Ramos (cell line): ENCODE data around the gene AP3D1.

Experiments used
- in situ Hi-C: fragments of 300-500 bp; cut with MboI; formaldehyde crosslinking; loops from one replicate; pipeline ENCODE4 v1.14.3; 2022; ENCODE audit warnings: low sequenced_read_pairs; ENCODE audit not compliant: unreplicated experiment

The AP3D1 gene

DNA sequence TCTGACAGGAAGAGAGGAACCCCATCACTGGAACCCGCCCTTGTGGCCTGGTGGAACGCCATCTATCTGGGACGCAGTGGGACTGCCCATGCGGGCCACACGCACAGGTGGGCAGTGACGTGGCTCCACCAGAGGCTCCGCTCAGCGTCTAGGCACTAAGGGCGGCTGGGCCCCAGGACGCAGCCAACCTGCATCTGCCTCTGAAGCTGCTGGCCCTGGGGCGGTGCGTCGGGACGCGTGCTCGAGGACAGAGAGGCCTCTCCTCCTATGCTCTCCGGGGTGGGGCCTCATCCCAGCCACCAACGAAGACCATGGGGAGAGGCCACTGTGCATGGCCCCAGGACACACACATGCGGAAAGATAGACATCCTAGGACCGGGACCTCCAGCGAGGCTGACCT lies 36.5 kb downstream of the AP3D1 start:
- in situ Hi-C loops = no loop called here

DNA sequence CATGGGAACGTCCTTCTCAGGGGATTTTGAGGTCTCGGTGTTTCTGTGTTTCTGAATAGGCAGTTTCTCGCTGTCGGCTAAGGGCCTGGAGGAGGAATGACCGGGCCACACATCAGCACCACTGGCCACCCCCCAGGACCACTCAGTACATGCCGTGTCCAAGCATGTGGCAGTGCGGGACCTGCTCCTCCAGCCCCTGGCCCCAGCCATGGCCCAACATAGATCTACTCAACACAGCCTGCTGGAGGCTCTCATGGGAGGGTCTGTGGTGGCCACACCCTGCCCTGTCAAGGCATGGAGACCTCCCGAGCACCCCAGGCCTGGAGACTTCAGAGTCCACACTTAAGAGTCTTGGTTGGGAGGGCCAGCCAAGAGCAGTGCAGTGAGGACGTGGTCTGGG lies 37.1 kb downstream of the AP3D1 start:
- in situ Hi-C loops = no loop called here

DNA sequence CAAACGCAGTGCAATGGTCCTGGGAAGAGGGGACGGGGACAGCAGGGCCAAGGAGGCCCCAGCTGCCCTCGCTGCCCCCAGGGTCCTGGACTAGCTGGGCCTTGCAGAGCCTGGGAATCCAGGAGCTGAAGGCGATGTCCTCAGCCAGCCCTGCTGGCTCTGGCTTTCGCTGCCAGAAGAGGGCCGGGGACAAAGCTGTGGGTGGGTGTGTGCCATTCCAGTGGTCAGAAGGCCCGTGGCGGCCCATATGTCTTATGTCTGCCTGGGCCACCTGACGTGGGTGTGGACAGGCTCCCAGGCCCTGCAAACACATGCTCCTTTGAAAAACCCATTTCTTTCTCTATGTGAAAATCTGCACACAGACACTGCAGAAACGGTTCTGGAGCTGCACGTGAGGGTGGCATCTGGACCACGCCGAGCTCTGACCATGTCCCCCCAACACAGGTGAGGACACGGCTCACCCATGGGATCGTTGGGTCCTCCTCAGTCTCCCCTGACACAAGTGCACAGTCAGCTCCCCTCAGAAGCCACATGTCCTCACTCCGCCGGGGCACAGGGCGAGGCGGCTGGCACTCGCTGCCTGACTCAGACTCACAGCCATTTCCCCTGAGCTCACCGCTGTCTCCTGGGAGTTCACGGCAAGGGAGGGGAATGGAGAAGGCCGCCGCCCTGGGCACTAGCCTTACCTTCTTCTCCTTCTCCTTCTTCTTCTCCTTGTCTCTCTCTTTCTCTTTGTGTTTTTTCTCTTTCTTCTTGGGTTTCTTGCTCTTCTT lies 37.7 kb downstream of the AP3D1 start:
- in situ Hi-C loops = no loop called here

DNA sequence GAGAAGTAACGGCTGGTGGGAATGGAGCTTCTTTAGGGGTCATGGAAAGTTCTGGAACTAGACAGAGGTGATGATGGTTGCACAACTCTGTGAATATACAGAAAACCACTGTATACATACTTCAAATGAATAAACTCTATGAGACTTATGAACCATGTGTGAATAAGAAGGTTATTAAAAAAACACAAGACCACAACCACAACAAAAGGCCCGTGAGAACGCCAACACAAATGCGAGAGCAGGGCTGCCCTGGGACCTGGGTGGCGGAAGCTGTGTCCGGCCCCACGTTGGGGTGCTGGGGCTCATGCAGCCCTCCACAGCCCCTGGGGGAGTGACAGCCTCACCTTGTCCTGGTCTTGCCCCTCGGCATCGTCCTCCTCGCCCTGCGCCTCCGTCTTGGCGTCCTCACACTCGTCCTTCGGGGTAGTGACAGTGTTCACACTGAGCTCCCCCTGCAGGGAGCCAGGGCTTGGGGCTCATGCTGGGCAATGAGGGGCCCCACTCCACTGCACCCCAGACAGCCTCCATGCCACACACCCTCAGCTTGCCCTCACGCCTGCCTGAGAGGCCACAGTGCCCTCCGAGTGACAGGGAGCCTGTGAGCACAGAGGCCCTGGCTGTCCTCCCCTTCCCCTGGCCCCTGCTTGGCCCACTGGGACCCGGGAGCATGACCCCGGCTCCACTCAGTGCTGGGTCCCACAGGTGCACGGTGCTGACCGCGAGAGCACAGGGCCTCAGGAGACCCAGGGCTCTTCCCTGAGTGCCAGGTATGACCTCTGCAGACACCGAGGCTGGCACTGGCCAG lies 38.6 kb downstream of the AP3D1 start:
- in situ Hi-C loops = no loop called here

DNA sequence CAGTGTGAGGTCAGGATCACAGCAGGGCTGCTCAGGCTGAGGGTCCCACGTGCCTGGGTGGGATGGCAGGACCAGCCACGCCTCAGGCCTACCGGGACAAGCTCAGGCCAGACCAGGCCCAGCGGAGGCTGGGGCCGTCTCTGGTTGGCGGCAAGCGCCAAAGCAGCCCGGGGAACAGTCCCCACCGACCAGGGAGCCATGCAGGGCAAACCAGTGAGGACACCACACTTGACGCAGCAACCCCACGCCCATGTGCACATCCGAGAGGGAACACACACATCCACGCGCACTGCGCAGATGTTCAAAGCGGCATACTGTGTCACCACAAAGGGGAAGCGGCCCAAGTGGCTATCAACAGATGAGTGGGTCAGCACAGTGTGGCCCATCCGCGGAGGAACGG lies 39.5 kb downstream of the AP3D1 start:
- in situ Hi-C loops = no loop called here

DNA sequence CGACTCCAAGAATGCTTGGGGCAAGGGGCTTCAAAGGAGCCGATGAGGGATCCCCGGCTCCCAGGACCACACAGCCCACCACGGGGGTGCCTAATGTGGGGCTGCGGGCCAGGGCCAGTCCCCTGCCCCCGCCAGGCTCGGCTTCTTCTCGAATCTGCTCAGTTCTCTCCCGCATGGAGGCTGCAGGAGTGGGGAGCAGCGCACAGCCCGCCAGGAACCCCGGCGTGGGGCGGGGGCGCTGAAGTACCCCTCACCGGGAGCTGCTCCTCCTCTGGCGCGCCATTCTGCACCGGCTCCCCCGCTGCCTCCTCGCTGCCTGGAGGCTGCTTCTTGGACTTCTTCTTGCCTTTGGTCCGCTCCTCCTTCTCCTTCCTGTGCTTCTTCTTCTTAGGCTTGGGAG lies 39.9 kb downstream of the AP3D1 start:
- in situ Hi-C loops = no loop called here

DNA sequence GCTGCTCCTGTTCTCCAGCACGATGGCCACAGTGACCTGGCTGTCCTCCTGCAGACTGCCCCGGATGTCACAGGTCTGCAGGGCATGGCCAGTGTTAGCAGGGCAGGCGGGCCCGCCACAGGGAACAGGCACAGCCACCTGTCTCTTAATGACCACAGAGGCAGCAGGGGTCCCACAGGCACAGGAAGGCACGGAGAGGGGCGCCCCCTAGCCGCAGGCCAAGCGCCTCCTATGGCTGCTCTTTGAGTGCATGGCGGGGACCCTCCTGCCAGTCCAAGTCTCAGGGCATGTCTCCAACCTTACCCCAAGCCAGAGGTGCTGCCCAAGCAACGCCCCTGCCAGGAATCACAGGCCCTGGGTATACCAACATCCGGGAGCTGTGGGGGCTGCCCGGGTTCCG lies 40.5 kb downstream of the AP3D1 start:
- in situ Hi-C loops = no loop called here

DNA sequence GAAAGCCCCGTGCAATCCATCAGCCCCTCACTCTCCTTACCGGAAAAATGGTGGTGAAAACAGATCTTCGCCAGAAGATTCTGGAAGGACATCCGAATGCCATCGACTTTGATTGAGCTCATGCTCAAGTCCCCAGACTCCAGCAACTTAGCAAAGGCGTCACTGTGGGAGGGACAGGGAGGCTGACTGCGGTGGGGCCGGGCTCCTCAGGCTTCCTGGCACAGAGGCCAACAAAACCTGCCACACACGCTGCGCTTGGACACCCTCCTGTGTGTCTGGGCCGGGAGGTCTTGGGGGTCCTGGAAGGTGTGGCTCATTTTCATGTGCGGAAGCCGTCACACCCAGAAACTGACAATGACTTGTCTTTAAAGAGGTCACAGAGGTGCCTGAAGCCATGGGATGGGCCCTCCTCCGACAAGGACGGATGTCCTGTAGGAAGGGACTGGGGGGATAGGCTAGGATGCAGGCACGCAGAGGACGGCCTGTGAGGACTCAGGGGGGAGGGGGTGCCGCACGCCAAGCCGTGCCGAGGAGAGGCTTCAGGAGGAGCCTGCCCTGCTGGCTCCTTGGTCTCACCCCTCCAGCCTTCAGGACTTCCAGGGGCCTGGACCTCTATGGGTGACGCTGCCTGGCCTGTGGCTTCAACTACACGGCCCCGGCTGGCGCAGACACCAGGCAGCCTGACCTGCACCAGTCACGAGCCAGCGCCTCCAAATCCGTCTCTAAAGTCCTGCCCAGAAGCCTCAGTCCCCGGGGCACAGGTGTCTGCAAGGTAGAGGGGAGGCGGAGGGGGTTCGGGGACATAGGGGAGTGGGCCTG lies 42.1 kb downstream of the AP3D1 start:
- in situ Hi-C loops = no loop called here

DNA sequence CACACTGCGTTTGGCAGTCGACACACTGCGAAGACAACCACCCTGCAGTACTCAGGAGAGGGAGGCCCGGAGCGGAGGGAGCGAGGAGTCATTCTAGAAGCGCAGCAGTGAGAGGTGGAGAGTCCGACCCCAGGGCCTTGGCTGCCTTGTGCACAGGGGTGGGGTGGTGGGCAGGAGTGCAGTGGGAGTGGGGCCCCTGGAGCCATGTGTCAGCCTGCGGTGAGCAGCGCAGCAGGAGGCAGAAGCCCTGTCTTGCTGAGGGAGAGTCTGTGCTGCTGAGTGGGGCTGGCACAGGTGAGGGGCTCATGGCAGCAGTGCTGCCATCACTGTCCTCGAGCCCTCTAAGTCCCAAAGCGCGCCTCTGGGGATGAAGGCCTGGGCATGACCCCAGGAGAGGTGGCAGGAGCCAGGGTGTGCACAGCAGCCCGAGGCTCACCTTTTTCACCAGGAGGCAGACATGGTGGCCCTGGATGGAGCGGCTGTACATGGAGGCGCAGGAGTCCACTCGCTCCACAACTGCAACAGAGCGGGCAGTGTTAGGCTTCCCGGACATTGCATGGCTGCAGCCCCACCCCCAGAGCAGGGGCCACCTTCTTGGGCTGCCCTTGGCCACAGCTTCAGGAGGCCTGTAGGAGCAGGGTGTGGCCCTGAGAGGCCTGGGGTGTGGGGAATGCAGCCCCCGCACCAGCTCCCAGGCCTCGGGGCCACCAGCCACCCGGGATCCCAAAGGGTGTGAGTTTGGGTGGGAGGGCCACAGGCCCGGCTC lies 42.9 kb downstream of the AP3D1 start:
- in situ Hi-C loops = no loop called here

DNA sequence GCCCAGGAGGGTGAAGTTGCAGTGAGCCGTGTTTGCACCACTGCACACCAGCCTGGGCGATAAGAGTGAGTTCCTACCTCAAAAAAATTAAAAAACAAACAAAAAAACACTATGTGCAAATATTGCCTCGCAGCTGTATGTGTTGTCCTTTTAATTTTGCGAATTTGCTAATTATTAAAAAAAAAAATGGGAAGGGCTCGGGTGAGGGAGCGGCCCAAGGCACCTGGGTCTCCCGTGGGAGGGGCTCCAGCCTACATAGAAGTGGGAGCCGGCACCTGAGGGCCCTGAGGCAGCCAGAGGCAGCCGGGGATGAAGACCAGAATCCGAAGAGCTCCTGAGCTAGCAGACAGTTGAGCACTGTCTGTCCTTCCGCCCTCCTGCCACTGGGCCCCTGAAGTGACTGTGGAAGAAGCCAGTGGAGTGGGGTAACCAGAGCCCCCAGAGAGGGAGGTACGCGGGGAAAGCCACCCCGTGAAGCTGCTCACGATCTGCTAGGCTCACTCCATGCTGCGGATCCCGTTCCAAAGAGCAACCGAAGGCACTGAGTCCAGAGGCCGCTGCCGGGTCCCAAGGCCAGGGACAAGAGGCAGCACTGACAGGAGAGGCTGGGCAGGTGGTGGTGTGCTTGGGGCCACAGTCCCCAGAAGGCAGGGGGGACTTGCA lies 48.2 kb downstream of the AP3D1 start:
- in situ Hi-C loops = no loop called here

DNA sequence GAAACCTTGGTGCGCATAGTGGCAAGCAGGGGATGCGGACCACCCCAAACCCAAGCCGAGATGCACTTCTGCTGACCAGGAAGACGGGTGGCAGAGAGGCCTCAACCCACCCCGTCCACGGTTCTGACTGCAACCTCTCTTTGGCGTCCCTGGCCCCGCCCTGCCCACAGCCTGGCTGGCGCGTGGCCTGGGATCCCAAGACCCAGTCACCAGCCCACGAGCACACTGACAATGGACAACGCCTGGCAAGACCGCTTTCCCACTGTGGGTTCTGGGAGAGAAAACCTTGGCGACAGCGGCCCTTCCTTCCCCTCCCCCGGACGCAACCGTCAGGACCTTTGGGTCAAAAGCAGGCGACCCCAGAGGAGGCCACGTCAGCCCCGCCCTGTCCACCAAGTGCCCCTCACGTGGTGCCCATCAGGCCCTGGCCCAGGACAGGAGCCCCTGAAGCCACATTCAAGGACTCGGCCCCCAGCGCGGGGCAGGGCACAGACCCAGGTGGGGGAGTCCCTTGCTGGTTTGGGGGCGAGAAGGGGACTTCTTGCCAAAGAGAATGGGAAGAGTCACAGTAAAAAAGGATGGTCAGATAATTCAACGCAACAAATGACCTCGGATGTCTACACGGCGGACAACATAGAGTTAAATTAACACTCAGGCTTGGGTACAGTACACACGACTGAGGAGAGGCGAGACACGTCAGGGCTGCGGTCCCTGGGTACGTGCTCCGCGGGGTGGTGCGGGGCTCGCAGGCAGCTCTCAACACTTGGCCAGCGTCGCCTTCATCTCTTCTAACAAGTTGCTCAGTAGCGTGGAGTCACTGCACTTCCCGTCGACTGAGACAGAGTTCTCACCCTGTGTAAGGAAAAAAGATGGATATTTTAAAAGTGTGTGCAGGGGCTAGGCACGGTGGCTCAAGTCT lies 49.7 kb downstream of the AP3D1 start:
- in situ Hi-C loops = no loop called here

DNA sequence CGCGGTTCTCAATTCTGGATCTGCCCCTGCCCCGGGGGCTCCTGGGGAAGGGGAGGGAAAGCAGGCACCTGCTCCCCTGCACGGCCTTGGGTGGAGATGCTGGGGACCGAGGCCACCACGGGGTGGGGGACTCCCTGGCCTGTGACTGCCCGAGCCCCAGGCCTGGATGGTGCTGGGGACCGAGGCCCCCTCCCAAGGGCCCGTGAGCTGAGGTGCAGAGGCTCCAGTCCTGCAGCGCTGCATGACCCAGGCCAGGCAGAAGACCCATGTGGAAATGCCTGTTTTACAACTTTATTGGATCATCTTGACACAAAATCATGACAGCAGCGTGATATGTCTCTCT lies 50.7 kb downstream of the AP3D1 start:
- in situ Hi-C loops = no loop called here

DNA sequence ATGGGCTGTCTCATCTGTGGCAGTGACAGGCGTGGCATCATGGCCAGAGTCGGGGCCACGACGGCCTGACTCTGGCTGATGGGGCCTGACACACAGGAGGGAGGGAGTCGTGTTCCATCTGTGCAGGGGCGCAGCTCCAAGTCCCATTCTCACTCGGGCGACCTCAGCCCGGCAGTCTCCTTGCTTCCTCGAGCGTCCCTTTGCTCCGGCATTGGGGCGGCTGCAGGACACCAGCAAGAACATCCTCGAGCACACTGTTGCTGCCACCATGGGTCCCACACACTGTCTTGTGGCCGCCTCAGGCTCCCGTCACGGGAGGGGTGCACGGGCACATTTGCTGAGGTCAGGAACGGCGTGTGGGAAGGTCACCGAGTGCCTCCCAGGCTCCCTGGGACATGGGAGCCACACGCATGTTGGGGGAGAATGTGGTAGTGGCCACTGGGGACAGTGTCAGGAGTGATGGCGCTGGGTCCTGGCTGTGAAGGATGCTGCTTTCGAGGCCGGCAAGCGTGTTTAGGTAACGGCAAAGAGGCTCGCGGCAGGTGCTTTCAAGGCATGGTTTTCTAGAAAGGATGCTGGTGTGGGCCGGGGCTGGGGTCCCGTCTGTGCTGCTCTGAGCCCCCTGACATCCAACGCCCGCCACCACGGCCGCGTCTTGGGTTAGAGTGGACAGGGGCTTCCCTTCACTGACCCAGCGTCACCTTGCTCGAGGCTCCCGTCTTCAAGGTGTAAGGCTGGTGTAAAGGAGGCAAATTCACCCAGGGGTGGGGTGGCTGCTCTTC lies 51.2 kb downstream of the AP3D1 start:
- in situ Hi-C loops = loop anchor here (25.0 kb wide), 1 partner anchor 438 kb away; the partner anchor contains the start of gene TCF3

DNA sequence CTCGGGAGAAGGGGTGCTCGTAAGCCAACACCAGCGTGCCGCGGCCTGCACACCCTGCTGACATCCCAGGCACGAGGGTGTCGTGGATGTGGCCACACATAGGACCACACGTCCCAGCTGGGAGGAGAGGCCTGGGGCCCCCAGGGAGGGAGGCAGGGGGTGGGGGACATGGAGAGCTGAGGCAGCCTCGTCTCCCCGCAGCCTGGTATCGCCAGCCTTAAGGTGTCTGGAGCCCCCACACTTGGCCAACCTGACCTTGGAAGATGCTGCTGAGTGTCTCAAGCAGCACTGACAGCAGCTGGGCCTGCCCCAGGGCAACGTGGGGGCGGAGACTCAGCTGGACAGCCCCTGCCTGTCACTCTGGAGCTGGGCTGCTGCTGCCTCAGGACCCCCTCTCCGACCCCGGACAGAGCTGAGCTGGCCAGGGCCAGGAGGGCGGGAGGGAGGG lies 52.3 kb downstream of the AP3D1 start:
- in situ Hi-C loops = loop anchor here (25.0 kb wide), 1 partner anchor 437 kb away; the partner anchor contains the start of gene TCF3

DNA sequence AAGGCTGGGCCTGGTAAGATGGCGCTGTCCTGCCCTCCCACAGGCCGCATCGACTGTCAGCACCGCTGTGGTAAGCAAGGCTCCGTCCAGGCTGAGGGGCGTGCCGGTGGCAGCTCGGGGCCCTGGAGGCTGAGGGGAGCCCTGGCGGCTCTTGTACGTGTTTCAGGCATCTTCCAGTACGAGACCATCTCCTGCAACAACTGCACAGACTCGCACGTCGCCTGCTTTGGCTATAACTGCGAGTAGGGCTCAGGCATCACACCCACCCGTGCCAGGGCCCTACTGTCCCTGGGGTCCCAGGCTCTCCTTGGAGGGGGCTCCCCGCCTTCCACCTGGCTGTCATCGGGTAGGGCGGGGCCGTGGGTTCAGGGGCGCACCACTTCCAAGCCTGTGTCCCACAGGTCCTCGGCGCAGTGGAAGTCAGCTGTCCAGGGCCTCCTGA lies 53.5 kb downstream of the AP3D1 start:
- in situ Hi-C loops = loop anchor here (25.0 kb wide), 1 partner anchor 436 kb away; the partner anchor contains the start of gene TCF3

DNA sequence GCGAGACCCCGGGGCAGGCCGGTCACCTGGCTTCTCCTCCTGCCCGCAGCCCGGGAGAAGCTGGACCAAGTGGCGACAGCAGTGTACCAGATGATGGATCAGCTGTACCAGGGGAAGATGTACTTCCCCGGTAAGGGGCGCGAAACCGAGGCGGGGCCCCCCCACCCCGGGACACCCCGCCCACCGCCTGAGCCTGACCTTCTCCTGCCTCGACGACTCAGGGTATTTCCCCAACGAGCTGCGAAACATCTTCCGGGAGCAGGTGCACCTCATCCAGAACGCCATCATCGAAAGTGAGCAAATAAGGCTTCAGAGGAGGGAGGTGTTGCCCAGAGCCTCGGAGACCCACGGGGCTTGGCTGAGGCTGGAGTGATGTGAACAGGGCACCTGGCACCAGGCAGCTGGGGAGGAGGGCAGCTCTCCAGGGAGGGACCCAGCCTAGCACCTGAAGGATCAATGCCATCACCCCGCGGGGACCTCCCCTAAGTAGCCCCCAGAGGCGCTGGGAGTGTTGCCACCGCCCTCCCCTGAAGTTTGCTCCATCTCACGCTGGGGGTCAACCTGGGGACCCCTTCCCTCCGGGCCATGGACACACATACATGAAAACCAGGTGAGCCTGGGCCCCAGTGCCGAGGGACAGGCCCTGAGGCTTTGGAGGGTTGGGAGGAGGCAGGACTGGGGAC lies 54.0 kb downstream of the AP3D1 start:
- in situ Hi-C loops = loop anchor here (25.0 kb wide), 1 partner anchor 435 kb away; the partner anchor contains the start of gene TCF3
